SH-SY5Y (cell line): ENCODE measurements around the gene MAN1A1.

ENCODE experiments used
- GATA2 ChIP-seq: IDR thresholded peaks from 2 replicates; pipeline ENCODE4 v1.6.1; 2011; ENCODE audit warnings: mild to moderate bottlenecking, low read depth, low read length
- GATA3 ChIP-seq: IDR thresholded peaks from 2 replicates; pipeline ENCODE4 v1.6.1; 2011; ENCODE audit warnings: low read depth, mild to moderate bottlenecking, low read length, moderate library complexity

- TF ChIP-seq GATA3 (no peak), GATA2 (no peak)
Observed at GRCh38 chr6:119390247-119390793, 40.8 kb upstream of the MAN1A1 start.
